ENCODE data around the gene GPR62.

Gene GPR62

GRCh38 chr3:51940648-51941462 is 14.3 kb upstream of the GPR62 start:
- Histone ChIP-seq H3K27ac (ENCODE audit: low read depth, low read length) (no peak overlapping the region), H3K36me3 (ENCODE audit: insufficient read depth, low read length) (peaks cover 3% of the 10 kb centered on the region; the same call in 1 of the 2 replicates), H3K27me3 (ENCODE audit: insufficient read depth, low read length) (no peaks in the 10 kb centered on the region), H3K4me1 (ENCODE audit: control insufficient read depth, insufficient read depth, low read length, unreplicated experiment) (peaks cover 12% of the 10 kb centered on the region), H2AFZ (ENCODE audit: low read length, unreplicated experiment) (peak overlapping the region; percentile 9), H3K79me2 (ENCODE audit: control insufficient read depth, insufficient read depth, low read length, unreplicated experiment) (peaks cover 19% of the 10 kb centered on the region), H3K4me3 (ENCODE audit: low read depth, low read length) (peak overlapping the region; percentile 81)

- peak overlapping the region; percentile 24 for H2AFZ ChIP-seq (ENCODE audit: low read length, unreplicated experiment)
- H3K27ac ChIP-seq (ENCODE audit: low read depth, low read length) = no peak overlapping the region
- peaks cover 19% of the 10 kb centered on the region for H3K79me2 ChIP-seq (ENCODE audit: control insufficient read depth, insufficient read depth, low read length, unreplicated experiment)
- H3K4me1 ChIP-seq (ENCODE audit: control insufficient read depth, insufficient read depth, low read length, unreplicated experiment) = peaks cover 12% of the 10 kb centered on the region
- H3K36me3 ChIP-seq (ENCODE audit: insufficient read depth, low read length) = peaks cover 3% of the 10 kb centered on the region; the same call in 1 of the 2 replicates
- no peaks in the 10 kb centered on the region for H3K27me3 ChIP-seq (ENCODE audit: insufficient read depth, low read length)
- peak overlapping the region; percentile 81 for H3K4me3 ChIP-seq (ENCODE audit: low read depth, low read length)
Observed at GRCh38 chr3:51941463-51941797, 13.8 kb upstream of the GPR62 start.

- Histone ChIP-seq H3K27ac (ENCODE audit: low read depth, low read length) (peak within 1 kb of the TSS; percentile 79), H3K27me3 (ENCODE audit: insufficient read depth, low read length) (no peaks in the 10 kb centered on the region), H3K36me3 (ENCODE audit: insufficient read depth, low read length) (peaks cover 3% of the 10 kb centered on the region; the same call in 1 of the 2 replicates), H3K79me2 (ENCODE audit: control insufficient read depth, insufficient read depth, low read length, unreplicated experiment) (peaks cover 19% of the 10 kb centered on the region), H3K4me1 (ENCODE audit: control insufficient read depth, insufficient read depth, low read length, unreplicated experiment) (peaks cover 12% of the 10 kb centered on the region), H2AFZ (ENCODE audit: low read length, unreplicated experiment) (peak within 1 kb of the TSS; percentile 80), H3K4me3 (ENCODE audit: low read depth, low read length) (peak within 1 kb of the TSS; percentile 81)
Observed at GRCh38 chr3:51941798-51942602, 13.2 kb upstream of the GPR62 start, which contains the start of the genes PARP3 and RRP9. Gene PARP3 (plus strand): TSS chr3:51942363. CDS start chr3:51943356, 993 bp downstream. Gene RRP9 (minus strand): TSS chr3:51941904. CDS start chr3:51941867, 37 bp downstream.

GRCh38 chr3:51942603-51943450 is 12.4 kb upstream of the GPR62 start:
- no peaks in the 10 kb centered on the region for H3K36me3 ChIP-seq (ENCODE audit: insufficient read depth, low read length)
- H3K27ac ChIP-seq (ENCODE audit: low read depth, low read length) = peak overlapping the region; percentile 79
- no peaks in the 10 kb centered on the region for H3K27me3 ChIP-seq (ENCODE audit: insufficient read depth, low read length)
- H3K4me1 ChIP-seq (ENCODE audit: control insufficient read depth, insufficient read depth, low read length, unreplicated experiment) = peaks cover 12% of the 10 kb centered on the region
- H3K79me2 ChIP-seq (ENCODE audit: control insufficient read depth, insufficient read depth, low read length, unreplicated experiment) = peaks cover 19% of the 10 kb centered on the region
- peak overlapping the region; percentile 80 for H2AFZ ChIP-seq (ENCODE audit: low read length, unreplicated experiment)
- H3K4me3 ChIP-seq (ENCODE audit: low read depth, low read length) = peak overlapping the region; percentile 67

GRCh38 chr3:51943451-51944391 is 11.5 kb upstream of the GPR62 start:
- Histone ChIP-seq H2AFZ (ENCODE audit: low read length, unreplicated experiment) (peak overlapping the region; percentile 80), H3K36me3 (ENCODE audit: insufficient read depth, low read length) (no peaks in the 10 kb centered on the region), H3K27me3 (ENCODE audit: insufficient read depth, low read length) (no peaks in the 10 kb centered on the region), H3K4me1 (ENCODE audit: control insufficient read depth, insufficient read depth, low read length, unreplicated experiment) (peaks cover 12% of the 10 kb centered on the region), H3K27ac (ENCODE audit: low read depth, low read length) (peak overlapping the region; percentile 79; the same call in 1 of the 2 replicates), H3K79me2 (ENCODE audit: control insufficient read depth, insufficient read depth, low read length, unreplicated experiment) (peaks cover 19% of the 10 kb centered on the region), H3K4me3 (ENCODE audit: low read depth, low read length) (peak overlapping the region; percentile 67)

GRCh38 chr3:51944451-51945021 is 10.6 kb upstream of the GPR62 start:
- 0 out of 2 replicates have a peak, but pooled peaks cover 2% of the 10 kb centered on the region for H3K36me3 ChIP-seq (ENCODE audit: insufficient read depth, low read length)
- H3K4me3 ChIP-seq (ENCODE audit: low read depth, low read length) = no peak overlapping the region
- H2AFZ ChIP-seq (ENCODE audit: low read length, unreplicated experiment) = no peak overlapping the region
- no peaks in the 10 kb centered on the region for H3K27me3 ChIP-seq (ENCODE audit: insufficient read depth, low read length)
- peaks cover 15% of the 10 kb centered on the region for H3K79me2 ChIP-seq (ENCODE audit: control insufficient read depth, insufficient read depth, low read length, unreplicated experiment)
- H3K4me1 ChIP-seq (ENCODE audit: control insufficient read depth, insufficient read depth, low read length, unreplicated experiment) = peaks cover 12% of the 10 kb centered on the region
- no peak overlapping the region for H3K27ac ChIP-seq (ENCODE audit: low read depth, low read length)

GRCh38 chr3:51945031-51945840 is 9.9 kb upstream of the GPR62 start:
- Histone ChIP-seq H3K79me2 (ENCODE audit: control insufficient read depth, insufficient read depth, low read length, unreplicated experiment) (peaks cover 13% of the 10 kb centered on the region), H3K36me3 (ENCODE audit: insufficient read depth, low read length) (0 out of 2 replicates have a peak, but pooled peaks cover 2% of the 10 kb centered on the region), H3K27me3 (ENCODE audit: insufficient read depth, low read length) (no peaks in the 10 kb centered on the region), H3K27ac (ENCODE audit: low read depth, low read length) (no peak overlapping the region), H3K4me3 (ENCODE audit: low read depth, low read length) (no peak overlapping the region), H3K4me1 (ENCODE audit: control insufficient read depth, insufficient read depth, low read length, unreplicated experiment) (peaks cover 12% of the 10 kb centered on the region), H2AFZ (ENCODE audit: low read length, unreplicated experiment) (no peak overlapping the region)

- no peak overlapping the region for H3K4me3 ChIP-seq (ENCODE audit: low read depth, low read length)
- no peaks in the 10 kb centered on the region for H3K27me3 ChIP-seq (ENCODE audit: insufficient read depth, low read length)
- 0 out of 2 replicates have a peak, but pooled peaks cover 2% of the 10 kb centered on the region for H3K36me3 ChIP-seq (ENCODE audit: insufficient read depth, low read length)
- H3K79me2 ChIP-seq (ENCODE audit: control insufficient read depth, insufficient read depth, low read length, unreplicated experiment) = peaks cover 4% of the 10 kb centered on the region
- no peak overlapping the region for H2AFZ ChIP-seq (ENCODE audit: low read length, unreplicated experiment)
- H3K27ac ChIP-seq (ENCODE audit: low read depth, low read length) = no peak overlapping the region
- H3K4me1 ChIP-seq (ENCODE audit: control insufficient read depth, insufficient read depth, low read length, unreplicated experiment) = peaks cover 12% of the 10 kb centered on the region
Observed at GRCh38 chr3:51945926-51946705, 9.1 kb upstream of the GPR62 start.

Measured in ACC112 (cell line).